ENCODE data around the gene ADAM11. TPM values are rescaled to one million over a fixed set of nuclear protein-coding genes. Genes with fewer than 3 reads are reported as not detected.

Gene ADAM11
- total RNA-seq, 2 donors from 2014 or later = 6.8 to 19.9 TPM

- peak overlapping the region; percentile 35 to 57 for H3K4me3 ChIP-seq
- no peak for DNase-seq (ENCODE audit: low spot score)
- no peaks in the 10 kb centered on the region for H3K36me3 ChIP-seq
- peaks cover 0 to 36% of the 10 kb centered on the region in 2 donors for H3K4me1 ChIP-seq
- no peaks in the 10 kb centered on the region for H3K27me3 ChIP-seq
- peak overlapping the region; percentile 35 to 48 for H3K27ac ChIP-seq
- TF ChIP-seq CTCF (IDR thresholded peaks at IDR 0.05) = no peak
- H3K9me3 ChIP-seq = no peaks in the 10 kb centered on the region
These were observed 17.2 kb downstream of the ADAM11 start for GRCh38 chr17:44775838-44776621.

- Histone ChIP-seq H3K4me1 (peaks cover 0 to 44% of the 10 kb centered on the region in 2 donors), H3K4me3 (no peak overlapping the region), H3K9me3 (no peaks in the 10 kb centered on the region), H3K36me3 (no peaks in the 10 kb centered on the region), H3K27me3 (no peaks in the 10 kb centered on the region), H3K27ac (no peak overlapping the region)
- no peak for DNase-seq (ENCODE audit: low spot score)
- no peak for TF ChIP-seq CTCF (IDR thresholded peaks at IDR 0.05)
These were observed 18.0 kb downstream of the ADAM11 start for GRCh38 chr17:44776628-44777393.

GRCh38 chr17:44777394-44778348 lies 18.9 kb downstream of the ADAM11 start:
- peaks cover 0 to 52% of the 10 kb centered on the region in 2 donors for H3K4me1 ChIP-seq
- DNase-seq (ENCODE audit: low spot score) = no peak
- H3K27me3 ChIP-seq = no peaks in the 10 kb centered on the region
- no peak overlapping the region for H3K27ac ChIP-seq
- no peaks in the 10 kb centered on the region for H3K9me3 ChIP-seq
- H3K4me3 ChIP-seq = no peak overlapping the region
- no peak for TF ChIP-seq CTCF (IDR thresholded peaks at IDR 0.05)
- no peaks in the 10 kb centered on the region for H3K36me3 ChIP-seq

- Histone ChIP-seq H3K36me3 (no peaks in the 10 kb centered on the region), H3K4me3 (peak overlapping the region in 1 of 2 donors; percentile 45), H3K27me3 (no peaks in the 10 kb centered on the region), H3K4me1 (peaks cover 0 to 62% of the 10 kb centered on the region in 2 donors), H3K27ac (peak overlapping the region; percentile 84 to 85), H3K9me3 (no peaks in the 10 kb centered on the region)
- DNase-seq (ENCODE audit: low spot score) = no peak
- no peak for TF ChIP-seq CTCF (IDR thresholded peaks at IDR 0.05)
These were observed 19.9 kb downstream of the ADAM11 start for GRCh38 chr17:44778656-44779210.

Data from right atrium auricular region (tissue), 2 donors.